GM12878 (cell line): ENCODE measurements around the gene ZMAT3. TPM values are rescaled to one million over a fixed set of nuclear protein-coding genes. Genes with fewer than 3 reads are reported as not detected.

Source experiments
- ATAC-seq: fragments of 200-7000 bp; cut with Tn5 transposase; 3 replicates; pipeline ENCODE4 v1.9.1; 2020; ENCODE audit warnings: mild to moderate bottlenecking, moderate library complexity
- BruUV-seq: library from RNA; stranded (reverse); fragments of 400-500 nt; replicated peaks from 2 replicates; lab custom pipeline; 2021; lab: Mats Ljungman, UMichigan
- CTCF ChIA-PET: fragments of 300-600 bp; sonication (Branson Sonifier 250); formaldehyde crosslinking; extraction: SDS; loops from one replicate; lab custom pipeline; 2021; ENCODE audit warnings: inconsistent platforms; lab: Yijun Ruan, JAX
- POLR2A ChIA-PET: fragments of 350-600 bp; formaldehyde crosslinking; extraction: SDS; loops from one replicate; lab custom pipeline; 2021; ENCODE audit warnings: inconsistent platforms; lab: Charles Lee
- RAD21 ChIA-PET: fragments of 300-600 bp; sonication (Branson Sonifier 250); formaldehyde crosslinking; loops from one replicate; lab custom pipeline; 2023; ENCODE audit warnings: antibody characterized with exemption; ENCODE audit not compliant: unreplicated experiment; lab: Charles Lee
- SMC1A ChIA-PET: fragments of 300-600 bp; sonication (Branson Sonifier 250); formaldehyde crosslinking; loops from one replicate; lab custom pipeline; 2023; ENCODE audit not compliant: unreplicated experiment, uncharacterized antibody; lab: Charles Lee
- DNase-seq: peaks from one replicate; pipeline ENCODE4 v3.0.0-alpha.2; 2011; ENCODE audit warnings: low read depth, low spot score
- FAIRE-seq: peaks from 3 replicates; lab custom pipeline; 2011; peaks lifted over from hg19 to GRCh38; lab: Jason Lieb, UNC
- H2AFZ ChIP-seq: 2 replicates; pipeline ENCODE4 v1.6.0; 2011; ENCODE audit warnings: low read depth, low read length, control low read depth; ENCODE audit not compliant: control insufficient read depth
- H3K27ac ChIP-seq: 2 replicates; pipeline ENCODE4 v1.5.1; 2011; ENCODE audit warnings: control low read depth; ENCODE audit not compliant: control insufficient read depth, insufficient read depth
- H3K27me3 ChIP-seq, 2 experiments: replicated peaks in 1 of 2; 2 replicates each; pipeline versions ENCODE4 v1.6.0 to v1.6.1; 2011; ENCODE audit warnings: low read length in 1 of 2; ENCODE audit not compliant: control insufficient read depth in 2 of 2, insufficient read depth in 2 of 2
- H3K36me3 ChIP-seq, 2 experiments: 2 replicates each; pipeline ENCODE4 v1.5.1; 2011; ENCODE audit warnings: low read length in 1 of 2; ENCODE audit not compliant: control insufficient read depth in 2 of 2, insufficient read depth in 2 of 2
- H3K4me1 ChIP-seq: 2 replicates; pipeline ENCODE4 v1.6.1; 2011; ENCODE audit warnings: mild to moderate bottlenecking, low read length, moderate library complexity, mixed read lengths; ENCODE audit not compliant: control insufficient read depth, insufficient read depth
- H3K4me2 ChIP-seq: 2 replicates; pipeline ENCODE4 v1.6.0; 2011; ENCODE audit warnings: control low read depth; ENCODE audit not compliant: control insufficient read depth, insufficient read depth
- H3K4me3 ChIP-seq: fragments of 200-600 bp; sonication (generic); 2 replicates; pipeline ENCODE4 v1.5.1; 2016
- H3K79me2 ChIP-seq: 2 replicates; pipeline ENCODE4 v1.6.0; 2011; ENCODE audit warnings: low read length; ENCODE audit not compliant: control insufficient read depth, insufficient read depth
- H3K9ac ChIP-seq: 2 replicates; pipeline ENCODE4 v1.8.0; 2011; ENCODE audit warnings: low read length, control low read depth, mixed read lengths; ENCODE audit not compliant: control insufficient read depth, insufficient read depth
- H3K9me3 ChIP-seq: replicated peaks from 3 replicates; pipeline ENCODE4 v1.5.1; 2011; ENCODE audit warnings: mild to moderate bottlenecking, low read length; ENCODE audit not compliant: control insufficient read depth, insufficient read depth
- H4K20me1 ChIP-seq: 2 replicates; pipeline ENCODE4 v1.6.0; 2011; ENCODE audit not compliant: control insufficient read depth, insufficient read depth
- CBFB ChIP-seq: IDR thresholded peaks from 2 replicates; pipeline ENCODE4 v1.6.1; 2016; ENCODE audit warnings: antibody characterized with exemption, low read depth
- EP300 ChIP-seq, 2 experiments: fragments of 150-350 bp in 1 of 2; IDR thresholded peaks; 2 replicates each; pipeline ENCODE4 v1.6.1; 2011 to 2012; ENCODE audit warnings: low read depth in 2 of 2, low read length in 2 of 2, borderline replicate concordance in 1 of 2, improper control_type of control experiment in 1 of 2, inconsistent platforms in 1 of 2; ENCODE audit not compliant: control insufficient read depth in 1 of 2
- MEF2A ChIP-seq: IDR thresholded peaks from 2 replicates; pipeline ENCODE4 v1.6.1; 2011; ENCODE audit warnings: low read depth, mild to moderate bottlenecking, low read length, moderate library complexity; ENCODE audit not compliant: insufficient read depth
- NFIC ChIP-seq: IDR thresholded peaks from 2 replicates; pipeline ENCODE4 v1.6.1; 2012; ENCODE audit warnings: low read depth, mild to moderate bottlenecking, inconsistent platforms, low read length, moderate library complexity
- RUNX3 ChIP-seq: IDR thresholded peaks from 2 replicates; pipeline ENCODE4 v1.6.1; 2012; ENCODE audit warnings: low read length, inconsistent platforms
- SPI1 ChIP-seq: IDR thresholded peaks from 2 replicates; pipeline ENCODE4 v1.6.1; 2011; ENCODE audit warnings: low read depth, mild to moderate bottlenecking, low read length, moderate library complexity, borderline replicate concordance; ENCODE audit not compliant: insufficient read depth
- TCF12 ChIP-seq: IDR thresholded peaks from 2 replicates; pipeline ENCODE4 v1.6.1; 2011; ENCODE audit warnings: low read depth, mild to moderate bottlenecking, low read length
- WGBS: methylation state at CpG from one replicate; pipeline ENCODE4 v1.1.6; 2016; ENCODE audit warnings: low lambda C conversion rate; ENCODE audit not compliant: insufficient replicate concordance, insufficient coverage; ENCODE audit errors: missing lambda C conversion rate; 5-methylcytosine and 5-hydroxymethylcytosine counted together
- in situ Hi-C: fragments of 300-500 bp; cut with MboI; formaldehyde crosslinking; loops from 9 replicates; pipeline ENCODE4 v1.14.3; 2018; ENCODE audit warnings: mixed read lengths
- intact Hi-C: fragments of 100-400 bp; cut with micrococcal nuclease; formaldehyde crosslinking; loops from one replicate; pipeline ENCODE4 v1.14.2; 2022; ENCODE audit not compliant: unreplicated experiment
- polyA plus RNA-seq, 11 experiments: library from polyadenylated mRNA; depleted of rRNA in 4 of 11; unstranded in 6 of 11; stranded (reverse) in 5 of 11; fragments of >200 nt; fragmentation: Nextera tagmentation in 4 of 11; fragmentation: Illumina TruSeq in 1 of 11; extraction: Ambion mirVana in 4 of 11; extraction: Trizol in 1 of 11; gene quantifications; 1 replicate in 1 of 11; 2 replicates in 10 of 11; pipeline versions ENCODE4 v1.2.1 to v1.2.3, GENCODE V29; 2011 to 2016; ENCODE audit warnings: inconsistent platforms in 2 of 11, missing spikeins in 2 of 11, low read depth in 1 of 11
- total RNA-seq, 4 experiments: library from RNA; depleted of rRNA in 3 of 4; stranded (reverse); fragments of >200 nt in 3 of 4; fragmentation: Illumina TruSeq in 1 of 4; extraction: Trizol in 1 of 4; gene quantifications; 2 replicates each; pipeline versions ENCODE4 v1.2.1 to v1.2.3, GENCODE V29; 2013 to 2021
- TF ChIP-seq, protein P1 (sequence below): fragments of 450-650 bp; IDR thresholded peaks from 2 replicates; pipeline ENCODE4 v1.6.1; 2017; ENCODE audit warnings: low read depth, mild to moderate bottlenecking, moderate library complexity
- TF ChIP-seq, protein P2 (sequence below): IDR thresholded peaks from 2 replicates; pipeline ENCODE4 v1.6.1; 2012; ENCODE audit warnings: low read depth, low read length, improper control_type of control experiment

ZMAT3 gene
- total and polyA plus RNA-seq, 10 of the 15 experiments (the other 5 are each of a cell fraction or from before 2014, with no cell fraction given): 6.2 to 55.9 (median 25.8) TPM

DNA sequence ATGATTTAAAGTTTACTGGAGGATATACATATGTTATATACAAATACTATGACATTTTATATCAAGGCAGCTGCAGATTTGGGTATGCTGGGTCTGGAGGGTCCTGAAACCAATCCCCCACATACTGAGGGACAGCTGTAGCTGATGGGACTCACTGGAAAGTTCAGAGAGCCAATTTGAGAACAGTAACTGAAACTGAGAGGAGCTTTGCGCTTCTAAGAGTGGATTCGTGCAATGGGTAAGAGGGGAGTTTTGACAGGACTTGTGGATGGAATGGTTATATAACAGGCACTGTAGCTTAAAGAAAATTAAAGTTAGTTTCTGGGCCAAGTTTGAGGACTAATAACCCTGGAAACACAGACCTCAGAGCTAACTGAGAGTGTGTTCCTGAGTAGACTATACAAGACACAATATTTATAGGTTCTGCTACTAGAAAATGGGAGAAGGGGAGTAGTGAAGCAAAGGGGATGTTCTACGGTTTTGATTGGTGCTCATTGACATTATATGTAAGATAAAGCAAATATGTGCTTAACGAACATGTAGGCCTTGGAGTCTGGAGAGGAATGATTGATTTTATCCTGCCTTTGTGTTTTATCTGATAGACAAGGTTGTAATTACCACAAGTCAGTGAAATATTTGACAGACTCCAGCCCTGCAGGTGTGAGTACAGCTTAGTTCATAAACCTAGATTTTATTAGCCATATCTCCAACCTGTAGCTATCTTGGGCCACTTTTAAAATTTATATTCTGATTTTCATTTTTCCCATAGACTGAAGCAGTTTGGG is 4.8 kb upstream of the ZMAT3 start (continued):
- peak; percentile 34 to 39; a peak in 2 of 4 replicates for TF ChIP-seq EP300 (IDR thresholded peaks at IDR 0.05; ENCODE audit: borderline replicate concordance in 1 of 2, control insufficient read depth in 1 of 2, low read depth in 2 of 2, low read length in 2 of 2)

DNA sequence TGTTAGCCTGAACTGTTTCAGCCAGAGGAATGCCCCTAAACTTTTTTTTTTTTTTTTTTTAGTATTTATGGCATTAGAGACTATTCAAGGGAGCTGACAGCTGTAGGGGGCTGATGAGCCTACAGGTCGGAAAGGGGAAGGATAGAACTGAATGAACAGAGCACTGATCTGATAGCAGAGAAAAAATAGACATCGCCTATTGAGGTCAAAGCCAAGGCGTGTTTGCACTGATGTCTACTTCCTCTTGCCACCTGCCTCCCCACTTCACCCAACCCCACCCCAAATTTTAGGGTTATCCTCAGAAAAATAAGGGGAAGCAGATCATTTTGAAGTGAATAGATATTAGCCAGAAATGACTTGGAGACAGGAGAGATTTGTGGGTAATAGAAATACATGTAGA is 3.0 kb upstream of the ZMAT3 start:
- in situ Hi-C loops (loop anchor here (25.0 kb wide), 1 partner anchor 888 kb away; no protein-coding TSS in a partner anchor), intact Hi-C loops (loop anchor here (10.0 kb wide), 1 partner anchor 640 kb away; no protein-coding TSS in a partner anchor)
- WGBS: 0% methylated on average over 3 of the region's 3 CpGs
- RAD21 ChIA-PET: interaction anchor here (0.7 to 2.1 kb wide), 3 partner anchors 28 to 59 kb away, joined by 3 to 5 read pairs (median 3); no protein-coding TSS in a partner anchor
- FAIRE-seq: no peak
- Histone ChIP-seq H4K20me1 (no peaks in the 10 kb centered on the region), H3K27me3 (no peaks in the 10 kb centered on the region), H3K9me3 (no peaks in the 10 kb centered on the region), H3K4me1 (peaks cover 23% of the 10 kb centered on the region), H2AFZ (0 out of 2 replicates have a peak overlapping the region, but pooled peaks have one; percentile 20), H3K79me2 (peaks cover 24% of the 10 kb centered on the region), H3K4me3 (no peak overlapping the region), H3K36me3 (no peaks in the 10 kb centered on the region), H3K9ac (no peak overlapping the region), H3K27ac (peak overlapping the region; percentile 25), H3K4me2 (0 out of 2 replicates have a peak overlapping the region, but pooled peaks have one; percentile 34)
- CTCF ChIA-PET: interaction anchor here (0.6 to 3.2 kb wide), 10 partner anchors 8 to 1528 kb away, joined by 3 to 18 read pairs (median 4); no protein-coding TSS in a partner anchor
- ATAC-seq: peak; percentile 15
- BruUV-seq: no TSS peak
- DNase-seq: no peak
- SMC1A ChIA-PET: interaction anchor here (0.8 to 3.8 kb wide), 8 partner anchors 9 to 247 kb away, joined by 3 to 24 read pairs (median 3); no protein-coding TSS in a partner anchor
- TF ChIP-seq NFIC (peak; percentile 25; the same call in 1 of the 2 replicates), RUNX3 (peak; percentile 26), TCF12 (0 out of 2 replicates have a peak, but pooled peaks have one; percentile 5), CBFB (peak; percentile 24; the same call in 1 of the 2 replicates), MEF2A (0 out of 2 replicates have a peak, but pooled peaks have one; percentile 12), SPI1 (peak; percentile 24; the same call in 1 of the 2 replicates)
- TF ChIP-seq, protein P1, sequence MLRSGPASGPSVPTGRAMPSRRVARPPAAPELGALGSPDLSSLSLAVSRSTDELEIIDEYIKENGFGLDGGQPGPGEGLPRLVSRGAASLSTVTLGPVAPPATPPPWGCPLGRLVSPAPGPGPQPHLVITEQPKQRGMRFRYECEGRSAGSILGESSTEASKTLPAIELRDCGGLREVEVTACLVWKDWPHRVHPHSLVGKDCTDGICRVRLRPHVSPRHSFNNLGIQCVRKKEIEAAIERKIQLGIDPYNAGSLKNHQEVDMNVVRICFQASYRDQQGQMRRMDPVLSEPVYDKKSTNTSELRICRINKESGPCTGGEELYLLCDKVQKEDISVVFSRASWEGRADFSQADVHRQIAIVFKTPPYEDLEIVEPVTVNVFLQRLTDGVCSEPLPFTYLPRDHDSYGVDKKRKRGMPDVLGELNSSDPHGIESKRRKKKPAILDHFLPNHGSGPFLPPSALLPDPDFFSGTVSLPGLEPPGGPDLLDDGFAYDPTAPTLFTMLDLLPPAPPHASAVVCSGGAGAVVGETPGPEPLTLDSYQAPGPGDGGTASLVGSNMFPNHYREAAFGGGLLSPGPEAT: no peak
- TF ChIP-seq, protein P2, sequence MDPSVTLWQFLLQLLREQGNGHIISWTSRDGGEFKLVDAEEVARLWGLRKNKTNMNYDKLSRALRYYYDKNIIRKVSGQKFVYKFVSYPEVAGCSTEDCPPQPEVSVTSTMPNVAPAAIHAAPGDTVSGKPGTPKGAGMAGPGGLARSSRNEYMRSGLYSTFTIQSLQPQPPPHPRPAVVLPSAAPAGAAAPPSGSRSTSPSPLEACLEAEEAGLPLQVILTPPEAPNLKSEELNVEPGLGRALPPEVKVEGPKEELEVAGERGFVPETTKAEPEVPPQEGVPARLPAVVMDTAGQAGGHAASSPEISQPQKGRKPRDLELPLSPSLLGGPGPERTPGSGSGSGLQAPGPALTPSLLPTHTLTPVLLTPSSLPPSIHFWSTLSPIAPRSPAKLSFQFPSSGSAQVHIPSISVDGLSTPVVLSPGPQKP: no peak
- POLR2A ChIA-PET: interaction anchor here (0.6 to 1.8 kb wide), 7 partner anchors 9 to 1340 kb away, joined by 3 to 8 read pairs (median 5); no protein-coding TSS in a partner anchor
